Caco-2 (cell line): ENCODE data around the gene CRACR2A. TPM values are rescaled to one million over a fixed set of nuclear protein-coding genes. Genes with fewer than 3 reads are reported as not detected.

Experiments
- BruUV-seq: library from RNA; stranded (reverse); fragments of 400-500 nt; replicated peaks from 2 replicates; lab custom pipeline; 2021; lab: Mats Ljungman, UMichigan
- CTCF ChIA-PET: fragments of 300-600 bp; sonication (Branson Sonifier 250); formaldehyde crosslinking; loops from one replicate; lab custom pipeline; 2022; ENCODE audit warnings: antibody characterized with exemption; lab: Charles Lee
- POLR2A ChIA-PET: fragments of 300-600 bp; sonication (Branson Sonifier 250); formaldehyde crosslinking; loops from one replicate; lab custom pipeline; 2022; ENCODE audit warnings: antibody characterized with exemption; lab: Charles Lee
- DNase-seq, 2 experiments: peaks; one replicate each; pipeline versions ENCODE4 v3.0.0 to v3.0.0-alpha.2; 2020 to 2022
- H3K27me3 ChIP-seq: replicated peaks from 2 replicates; pipeline ENCODE4 v1.6.0; 2011; ENCODE audit warnings: low read length; ENCODE audit not compliant: control insufficient read depth, insufficient read depth
- H3K36me3 ChIP-seq: 2 replicates; pipeline ENCODE4 v1.5.1; 2011; ENCODE audit warnings: low read length; ENCODE audit not compliant: control insufficient read depth, insufficient read depth
- H3K4me1 ChIP-seq: fragments of 250-450 bp; sonication (Bioruptor Pico); 2 replicates; pipeline ENCODE4 v1.5.1; 2020; ENCODE audit warnings: mild to moderate bottlenecking
- H3K4me3 ChIP-seq: 2 replicates; pipeline ENCODE4 v1.5.1; 2011; ENCODE audit warnings: low read depth, mild to moderate bottlenecking, control low read depth, low read length
- H3K9me3 ChIP-seq: fragments of 250-450 bp; sonication (Bioruptor Pico); 2 replicates; pipeline ENCODE4 v1.5.1; 2020; ENCODE audit warnings: mild to moderate bottlenecking, moderate library complexity
- H3K27ac Mint-ChIP-seq: one replicate; pipeline ENCODE4 v1.8.0; 2022; ENCODE audit warnings: mixed read lengths; ENCODE audit not compliant: unreplicated experiment
- H3K27me3 Mint-ChIP-seq: one replicate; pipeline ENCODE4 v1.8.0; 2022; ENCODE audit warnings: mixed read lengths; ENCODE audit not compliant: insufficient read depth, unreplicated experiment
- H3K36me3 Mint-ChIP-seq: one replicate; pipeline ENCODE4 v1.8.0; 2022; ENCODE audit warnings: mild to moderate bottlenecking, mixed read lengths; ENCODE audit not compliant: insufficient read depth, unreplicated experiment
- H3K4me1 Mint-ChIP-seq: one replicate; pipeline ENCODE4 v1.8.0; 2022; ENCODE audit warnings: low read depth, mixed read lengths; ENCODE audit not compliant: unreplicated experiment
- H3K4me3 Mint-ChIP-seq: one replicate; pipeline ENCODE4 v1.8.0; 2022; ENCODE audit warnings: mild to moderate bottlenecking, moderate library complexity, mixed read lengths; ENCODE audit not compliant: unreplicated experiment
- H3K9me3 Mint-ChIP-seq: one replicate; pipeline ENCODE4 v1.8.0; 2022; ENCODE audit warnings: mixed read lengths; ENCODE audit not compliant: unreplicated experiment
- intact Hi-C: fragments of 100-400 bp; cut with micrococcal nuclease; formaldehyde crosslinking; loops from one replicate; pipeline ENCODE4 v1.10.0; 2022; ENCODE audit not compliant: unreplicated experiment
- total RNA-seq: library from RNA; stranded (reverse); gene quantifications from 2 replicates; pipeline ENCODE4 v1.2.3, GENCODE V29; 2022
- TF ChIP-seq, protein P1 (sequence below), 2 experiments: fragments of 200-600 bp in 1 of 2; IDR thresholded peaks; 1 replicate in 1 of 2; 2 replicates in 1 of 2; pipeline versions ENCODE4 v1.5.1 to v1.8.0; 2011 to 2022; ENCODE audit warnings: antibody characterized with exemption in 1 of 2, control low read depth in 1 of 2, inconsistent platforms in 1 of 2, low read depth in 1 of 2, low read length in 1 of 2, mild to moderate bottlenecking in 1 of 2, moderate library complexity in 1 of 2; ENCODE audit not compliant: insufficient read depth in 1 of 2, severe bottlenecking in 1 of 2, unreplicated experiment in 1 of 2

The CRACR2A gene
- total RNA-seq, 1 experiment from 2014 or later: 16.5 TPM

DNA sequence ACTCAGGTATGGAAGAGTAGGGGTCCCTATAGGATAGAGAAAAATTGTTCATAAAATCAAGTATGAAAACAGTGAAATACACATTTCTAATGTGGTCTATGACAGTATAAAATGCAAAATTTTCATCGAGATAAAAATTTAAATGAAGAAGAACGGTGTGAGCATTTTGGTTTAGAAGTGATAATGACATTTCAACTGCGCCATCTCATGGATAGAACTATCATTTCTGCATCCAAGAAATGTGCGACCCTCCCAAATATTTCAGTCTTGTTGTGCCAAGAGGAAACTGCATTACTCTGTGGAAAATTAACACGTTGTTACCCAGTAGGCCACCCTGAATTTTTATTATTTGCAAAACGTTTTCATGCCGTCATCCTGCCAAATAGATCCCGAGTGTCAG lies 108.8 kb downstream of the CRACR2A start:
- BruUV-seq: no TSS peak
- Histone ChIP-seq H3K9me3 (no peaks in the 10 kb centered on the region), H3K27me3 (no peaks in the 10 kb centered on the region), H3K4me3 (no peak overlapping the region), H3K36me3 (peaks cover 1% of the 10 kb centered on the region; the same call in 1 of the 2 replicates), H3K4me1 (no peaks in the 10 kb centered on the region; the same call in 1 of the 2 replicates)
- peaks cover 6% of the 10 kb centered on the region for H3K4me1 Mint-ChIP-seq
- POLR2A ChIA-PET: no interaction called here
- no peaks in the 10 kb centered on the region for H3K9me3 Mint-ChIP-seq
- DNase-seq: no peak
- no peaks in the 10 kb centered on the region for H3K27me3 Mint-ChIP-seq
- TF ChIP-seq, protein P1, sequence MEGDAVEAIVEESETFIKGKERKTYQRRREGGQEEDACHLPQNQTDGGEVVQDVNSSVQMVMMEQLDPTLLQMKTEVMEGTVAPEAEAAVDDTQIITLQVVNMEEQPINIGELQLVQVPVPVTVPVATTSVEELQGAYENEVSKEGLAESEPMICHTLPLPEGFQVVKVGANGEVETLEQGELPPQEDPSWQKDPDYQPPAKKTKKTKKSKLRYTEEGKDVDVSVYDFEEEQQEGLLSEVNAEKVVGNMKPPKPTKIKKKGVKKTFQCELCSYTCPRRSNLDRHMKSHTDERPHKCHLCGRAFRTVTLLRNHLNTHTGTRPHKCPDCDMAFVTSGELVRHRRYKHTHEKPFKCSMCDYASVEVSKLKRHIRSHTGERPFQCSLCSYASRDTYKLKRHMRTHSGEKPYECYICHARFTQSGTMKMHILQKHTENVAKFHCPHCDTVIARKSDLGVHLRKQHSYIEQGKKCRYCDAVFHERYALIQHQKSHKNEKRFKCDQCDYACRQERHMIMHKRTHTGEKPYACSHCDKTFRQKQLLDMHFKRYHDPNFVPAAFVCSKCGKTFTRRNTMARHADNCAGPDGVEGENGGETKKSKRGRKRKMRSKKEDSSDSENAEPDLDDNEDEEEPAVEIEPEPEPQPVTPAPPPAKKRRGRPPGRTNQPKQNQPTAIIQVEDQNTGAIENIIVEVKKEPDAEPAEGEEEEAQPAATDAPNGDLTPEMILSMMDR (IDR thresholded peaks at IDR 0.05; ENCODE audit: insufficient read depth in 1 of 2, low read depth in 1 of 2, low read length in 1 of 2, severe bottlenecking in 1 of 2, unreplicated experiment in 1 of 2): no peak
- no peaks in the 10 kb centered on the region for H3K36me3 Mint-ChIP-seq
- intact Hi-C loops: loop anchor here (1.0 to 2.0 kb wide), 2 partner anchors 302 to 343 kb away; no protein-coding TSS in a partner anchor
- CTCF ChIA-PET: no interaction called here
- no peak overlapping the region for H3K27ac Mint-ChIP-seq
- H3K4me3 Mint-ChIP-seq: no peak overlapping the region

DNA sequence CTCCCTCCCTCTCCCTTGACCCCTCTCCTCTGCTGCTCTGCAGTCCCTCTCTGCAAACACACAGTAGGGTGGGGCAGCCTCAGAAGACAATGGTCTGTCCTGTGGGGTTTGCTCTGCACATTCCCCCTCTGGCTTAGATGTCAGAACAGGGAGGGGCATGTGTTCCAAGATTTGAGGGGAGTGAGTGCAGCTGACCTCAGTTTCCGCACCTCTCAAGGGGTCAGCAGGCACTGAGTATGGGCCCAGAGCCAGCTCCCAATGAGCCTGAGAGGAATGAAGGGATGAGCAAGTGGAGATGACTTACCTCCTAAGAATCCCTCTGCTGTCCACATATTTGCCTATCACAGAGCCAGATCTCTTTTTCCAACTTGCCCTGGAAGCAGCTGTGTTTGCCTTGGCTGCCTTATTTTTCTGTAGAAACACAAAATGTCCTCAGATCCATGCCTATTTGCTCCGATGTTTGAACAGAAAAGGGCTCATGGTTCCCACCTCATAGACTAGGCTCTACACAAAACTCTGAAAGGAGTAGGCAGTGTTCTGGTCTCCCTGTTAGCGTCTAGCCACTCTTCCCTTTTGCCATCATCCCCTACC lies 111.4 kb downstream of the CRACR2A start:
- no peaks in the 10 kb centered on the region for H3K36me3 Mint-ChIP-seq
- intact Hi-C loops: no loop called here
- CTCF ChIA-PET: no interaction called here
- POLR2A ChIA-PET: no interaction called here
- H3K4me3 Mint-ChIP-seq: no peak overlapping the region
- no peak overlapping the region for H3K27ac Mint-ChIP-seq
- H3K27me3 Mint-ChIP-seq: no peaks in the 10 kb centered on the region
- no peak for DNase-seq
- H3K9me3 Mint-ChIP-seq: no peaks in the 10 kb centered on the region
- no peaks in the 10 kb centered on the region; the same call in 1 of the 2 replicates for H3K27me3 ChIP-seq
- peaks cover 6% of the 10 kb centered on the region for H3K4me1 Mint-ChIP-seq
- BruUV-seq: no TSS peak
- peaks cover 1% of the 10 kb centered on the region; the same call in 1 of the 2 replicates for H3K36me3 ChIP-seq
- H3K4me3 ChIP-seq: no peak overlapping the region
- no peaks in the 10 kb centered on the region; the same call in 1 of the 2 replicates for H3K4me1 ChIP-seq
- H3K9me3 ChIP-seq: no peaks in the 10 kb centered on the region
- TF ChIP-seq, protein P1 (IDR thresholded peaks at IDR 0.05; ENCODE audit: insufficient read depth in 1 of 2, low read depth in 1 of 2, low read length in 1 of 2, severe bottlenecking in 1 of 2, unreplicated experiment in 1 of 2): no peak

DNA sequence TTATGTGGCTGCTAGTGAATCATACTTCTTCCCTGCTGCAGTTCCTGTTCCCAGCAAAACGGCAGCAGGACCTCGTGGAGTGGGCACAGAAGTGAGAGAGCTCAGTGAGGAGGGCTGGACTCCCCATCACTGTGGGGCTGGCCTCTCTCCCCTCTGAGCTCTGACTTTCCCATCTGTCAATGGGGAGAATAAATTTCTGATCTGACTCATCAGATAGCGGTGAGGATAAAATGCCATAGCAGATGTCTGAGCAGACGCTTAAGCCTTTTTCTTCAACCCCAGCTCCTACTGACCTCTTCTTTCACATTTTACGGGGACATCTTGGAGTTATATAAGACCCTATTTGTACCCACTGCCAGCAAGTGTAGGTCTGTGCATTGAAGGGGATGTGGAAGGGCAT lies 116.6 kb downstream of the CRACR2A start:
- Mint-ChIP-seq H3K4me1 (no peaks in the 10 kb centered on the region), H3K4me3 (no peak overlapping the region), H3K27me3 (no peaks in the 10 kb centered on the region), H3K36me3 (no peaks in the 10 kb centered on the region), H3K27ac (no peak overlapping the region), H3K9me3 (no peaks in the 10 kb centered on the region)
- TF ChIP-seq, protein P1 (IDR thresholded peaks at IDR 0.05; ENCODE audit: insufficient read depth in 1 of 2, low read depth in 1 of 2, low read length in 1 of 2, severe bottlenecking in 1 of 2, unreplicated experiment in 1 of 2): no peak
- ChIA-PET CTCF (no interaction called here), POLR2A (no interaction called here)
- H3K4me1 ChIP-seq: no peaks in the 10 kb centered on the region
- intact Hi-C loops: no loop called here
- DNase-seq: no peak
- BruUV-seq: no TSS peak
- no peaks in the 10 kb centered on the region; the same call in 1 of the 2 replicates for H3K27me3 ChIP-seq
- H3K4me3 ChIP-seq: no peak overlapping the region
- no peaks in the 10 kb centered on the region for H3K9me3 ChIP-seq
- peaks cover 1% of the 10 kb centered on the region; the same call in 1 of the 2 replicates for H3K36me3 ChIP-seq
